ENCODE measurements around the gene SYT15.

The SYT15 gene

DNA sequence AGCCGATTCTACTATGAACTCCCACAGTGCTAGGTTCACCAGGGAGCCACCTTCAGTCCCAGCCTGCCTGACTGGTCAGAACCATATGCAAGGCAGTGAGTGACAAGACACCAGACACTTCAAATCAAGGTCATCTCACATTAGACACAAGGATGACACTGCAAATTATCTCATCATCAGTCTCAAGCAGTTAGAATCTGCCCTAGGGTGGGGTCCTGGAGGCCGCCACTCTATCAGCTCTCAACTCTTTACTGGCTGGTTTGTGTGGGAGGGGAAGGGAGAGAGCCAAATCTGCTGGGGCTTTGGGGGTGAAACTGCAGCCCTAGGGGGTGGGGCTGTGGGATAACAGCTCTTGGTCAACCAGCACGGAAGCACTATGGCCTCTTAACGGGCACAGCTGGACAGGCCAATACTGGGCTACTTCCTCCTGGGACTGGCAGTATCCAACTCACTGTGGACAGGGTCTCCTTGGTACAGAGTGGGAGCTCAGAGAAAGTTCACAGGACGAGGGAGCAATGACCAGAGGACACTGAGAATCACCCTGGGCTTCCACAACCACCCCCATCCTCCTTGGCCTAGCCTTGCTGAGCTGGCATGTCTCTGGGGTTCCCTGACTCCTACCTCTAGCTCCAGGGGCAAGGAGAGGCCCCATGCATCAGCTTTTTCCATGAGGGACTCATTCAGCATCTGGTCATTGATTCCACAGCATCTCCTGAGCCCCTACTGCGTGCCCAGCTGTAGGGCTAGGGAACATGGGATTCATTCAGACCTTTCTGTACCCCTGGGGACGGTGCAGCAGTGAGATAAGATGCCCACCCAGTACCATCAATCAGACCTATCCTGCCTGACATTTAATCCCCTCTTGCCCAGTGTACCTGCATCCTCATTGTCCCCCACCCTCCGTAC lies 27.9 kb upstream of the SYT15 start:
- Mint-ChIP-seq H3K27me3 (ENCODE audit: low read depth) (no peaks in the 10 kb centered on the region), H3K27ac (no peak overlapping the region), H3K4me1 (ENCODE audit: low read depth) (no peaks in the 10 kb centered on the region), H3K36me3 (ENCODE audit: low read depth) (no peaks in the 10 kb centered on the region), H3K9me3 (no peaks in the 10 kb centered on the region), H3K4me3 (no peak overlapping the region)

DNA sequence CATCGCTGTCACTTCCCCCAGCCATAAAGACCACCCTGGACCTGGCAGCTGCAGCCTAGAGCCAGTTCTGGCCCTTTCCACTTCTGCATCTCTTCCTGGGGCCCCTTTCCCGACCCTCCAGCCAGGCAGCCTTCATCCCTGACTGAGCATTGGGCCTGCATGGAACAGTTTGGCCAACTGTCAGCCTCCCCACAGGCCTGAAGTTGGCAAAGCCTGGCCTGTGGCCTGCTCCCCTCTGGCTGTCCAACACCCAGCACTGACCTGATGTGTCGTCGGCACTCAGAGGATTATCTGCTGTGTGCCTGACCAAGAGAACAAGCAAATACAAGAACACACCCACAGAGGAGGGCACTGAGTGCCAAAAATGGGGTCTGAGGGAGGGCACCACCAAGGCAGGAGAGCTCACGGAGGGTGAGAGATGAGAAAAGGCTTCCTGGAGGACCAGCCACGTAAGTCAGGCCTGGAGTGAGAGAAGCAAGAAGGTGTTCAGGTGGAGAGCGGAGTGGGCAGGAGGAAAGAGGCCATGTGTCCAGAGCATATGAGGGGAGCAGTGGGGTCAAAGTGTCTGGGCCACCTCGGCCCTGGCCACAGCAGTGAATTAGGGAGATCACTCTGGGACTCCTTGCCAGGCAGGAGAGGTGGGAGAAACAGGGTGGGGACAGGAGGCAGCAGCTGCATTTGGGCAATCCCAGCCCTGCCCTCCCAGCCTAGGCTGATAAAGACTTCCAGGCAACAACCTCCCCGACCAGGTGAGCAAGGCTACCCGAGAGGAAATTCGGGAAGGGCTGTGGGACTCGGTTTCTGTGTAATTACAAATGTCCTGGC lies 27.0 kb upstream of the SYT15 start:
- Mint-ChIP-seq H3K9me3 (no peaks in the 10 kb centered on the region), H3K27ac (no peak overlapping the region), H3K4me1 (ENCODE audit: low read depth) (no peaks in the 10 kb centered on the region), H3K4me3 (no peak overlapping the region), H3K36me3 (ENCODE audit: low read depth) (no peaks in the 10 kb centered on the region), H3K27me3 (ENCODE audit: low read depth) (no peaks in the 10 kb centered on the region)

DNA sequence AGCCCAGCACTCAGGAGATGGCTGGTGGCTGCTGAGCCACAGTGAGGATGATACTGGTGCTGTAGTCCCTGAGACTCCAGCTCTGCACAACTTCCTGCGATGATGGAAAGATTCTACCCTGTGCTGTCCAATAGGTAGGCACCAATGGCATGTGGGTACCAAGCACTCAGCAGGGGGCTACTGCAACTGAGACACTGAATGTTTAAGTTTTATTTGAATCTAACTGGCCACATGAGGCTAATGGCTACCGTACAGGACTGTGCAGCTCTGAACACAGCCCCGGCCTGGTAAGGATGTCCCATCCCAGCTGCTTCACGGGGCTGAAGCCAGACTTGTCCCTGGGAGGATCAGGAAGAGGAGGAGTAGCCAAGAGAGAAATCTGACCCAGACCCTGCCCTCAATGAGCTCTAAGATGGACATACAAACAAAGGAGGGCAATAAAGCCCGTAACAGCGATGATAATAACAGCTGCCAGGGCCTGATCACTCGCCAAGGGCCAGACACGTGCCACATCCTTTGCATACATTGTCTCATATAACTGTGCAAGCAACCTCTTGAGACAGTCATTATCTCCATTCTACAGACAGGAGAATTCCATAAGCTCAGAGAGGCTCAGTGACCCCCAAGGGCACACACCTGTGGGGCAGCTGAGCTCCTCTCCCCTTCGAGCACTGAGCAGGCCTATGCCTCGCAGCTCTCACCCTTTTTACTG lies 26.2 kb upstream of the SYT15 start:
- Mint-ChIP-seq H3K27me3 (ENCODE audit: low read depth) (no peaks in the 10 kb centered on the region), H3K4me1 (ENCODE audit: low read depth) (peaks cover 2% of the 10 kb centered on the region), H3K9me3 (no peaks in the 10 kb centered on the region), H3K4me3 (no peak overlapping the region), H3K27ac (no peak overlapping the region), H3K36me3 (ENCODE audit: low read depth) (no peaks in the 10 kb centered on the region)

DNA sequence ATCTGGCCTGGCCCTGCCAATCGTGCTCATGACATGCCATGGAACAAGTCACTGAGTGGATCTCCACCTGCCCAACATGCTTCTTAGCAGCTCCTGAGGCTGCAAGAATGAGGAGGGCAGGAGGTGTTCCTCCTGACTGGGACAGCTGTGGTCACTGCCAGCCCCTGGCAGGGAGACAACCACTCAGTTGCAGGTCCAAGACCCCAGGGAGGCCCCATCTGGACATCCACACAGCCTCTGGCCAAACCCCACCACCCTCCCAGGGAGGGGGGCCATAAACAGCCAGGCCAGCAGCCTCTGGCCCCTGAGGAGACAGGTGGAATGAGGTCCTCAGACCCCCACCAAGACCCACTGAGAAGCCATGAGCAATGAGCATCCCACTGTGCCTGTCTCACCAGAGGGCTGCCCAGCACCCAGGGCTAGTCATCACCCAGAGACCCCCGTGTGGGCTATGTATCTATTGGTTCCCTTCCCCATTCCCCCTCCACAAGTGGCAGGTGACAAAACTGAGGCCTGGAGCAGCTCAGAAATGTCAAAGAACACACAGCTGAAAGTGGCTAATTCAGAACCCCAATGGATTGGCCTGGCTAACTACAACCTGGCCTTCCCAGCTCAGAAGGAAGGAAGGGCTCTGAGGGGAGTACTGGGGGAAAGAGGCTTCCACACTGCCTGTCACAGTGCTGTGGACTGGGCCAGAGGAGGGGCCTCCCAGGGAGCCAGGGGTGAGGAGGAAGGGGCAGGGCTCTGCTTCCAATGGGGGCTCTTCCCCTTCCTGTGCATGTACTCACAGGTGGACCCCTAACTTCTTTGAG lies 25.5 kb upstream of the SYT15 start:
- Mint-ChIP-seq H3K4me3 (no peak overlapping the region), H3K36me3 (ENCODE audit: low read depth) (no peaks in the 10 kb centered on the region), H3K27me3 (ENCODE audit: low read depth) (no peaks in the 10 kb centered on the region), H3K9me3 (no peaks in the 10 kb centered on the region), H3K27ac (no peak overlapping the region), H3K4me1 (ENCODE audit: low read depth) (peaks cover 2% of the 10 kb centered on the region)

DNA sequence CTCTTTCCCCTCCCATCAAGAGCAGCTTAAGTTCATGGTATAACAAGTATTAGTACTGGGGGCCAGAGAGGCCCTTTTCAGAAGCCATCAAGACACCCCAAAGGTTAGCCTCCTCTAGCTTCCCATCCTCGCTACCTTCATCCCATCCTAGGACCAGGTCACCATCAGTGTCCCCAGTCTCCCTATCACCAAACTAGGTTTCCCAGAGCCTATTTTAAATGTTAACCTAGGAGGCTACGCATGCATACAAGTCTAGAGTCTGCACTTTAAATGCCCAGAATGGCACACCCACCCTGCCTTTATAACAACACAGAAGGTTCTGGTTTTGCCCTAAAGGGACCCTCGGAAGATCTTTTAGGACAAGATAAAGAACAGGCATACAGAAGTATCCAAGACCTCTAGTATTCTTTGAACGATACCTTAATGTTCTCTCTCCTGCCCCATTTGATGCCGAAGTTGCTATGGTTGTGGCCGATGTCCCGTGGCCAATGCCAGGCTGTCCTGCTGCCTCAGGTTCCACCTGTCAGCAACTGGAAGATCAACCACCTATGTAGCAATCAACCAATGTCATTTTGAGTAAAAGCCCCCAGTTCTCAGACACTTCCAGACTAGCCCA lies 24.7 kb upstream of the SYT15 start:
- no peaks in the 10 kb centered on the region for H3K36me3 Mint-ChIP-seq (ENCODE audit: low read depth)
- no peak overlapping the region for H3K27ac Mint-ChIP-seq
- H3K4me3 Mint-ChIP-seq: no peak overlapping the region
- peaks cover 2% of the 10 kb centered on the region for H3K4me1 Mint-ChIP-seq (ENCODE audit: low read depth)
- no peaks in the 10 kb centered on the region for H3K9me3 Mint-ChIP-seq
- no peaks in the 10 kb centered on the region for H3K27me3 Mint-ChIP-seq (ENCODE audit: low read depth)

DNA sequence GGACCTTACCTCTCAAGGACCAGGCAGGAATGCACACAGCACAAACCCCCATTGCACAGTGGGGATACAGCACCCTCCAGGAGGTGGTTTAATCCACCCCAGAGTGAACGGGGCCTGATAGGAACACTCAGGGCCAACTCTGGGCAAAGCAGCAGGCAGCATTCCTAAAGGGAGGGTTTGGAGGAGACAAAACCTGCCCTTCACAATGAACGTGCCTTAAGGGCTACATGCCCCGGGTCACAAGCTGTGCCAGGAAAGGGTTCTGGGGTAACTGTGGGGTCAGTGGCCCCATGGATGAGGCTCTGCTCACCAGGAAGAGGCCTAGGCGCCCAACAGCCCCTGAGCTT lies 23.6 kb upstream of the SYT15 start:
- H3K36me3 Mint-ChIP-seq (ENCODE audit: low read depth): no peaks in the 10 kb centered on the region
- no peaks in the 10 kb centered on the region for H3K27me3 Mint-ChIP-seq (ENCODE audit: low read depth)
- no peak overlapping the region for H3K4me3 Mint-ChIP-seq

DNA sequence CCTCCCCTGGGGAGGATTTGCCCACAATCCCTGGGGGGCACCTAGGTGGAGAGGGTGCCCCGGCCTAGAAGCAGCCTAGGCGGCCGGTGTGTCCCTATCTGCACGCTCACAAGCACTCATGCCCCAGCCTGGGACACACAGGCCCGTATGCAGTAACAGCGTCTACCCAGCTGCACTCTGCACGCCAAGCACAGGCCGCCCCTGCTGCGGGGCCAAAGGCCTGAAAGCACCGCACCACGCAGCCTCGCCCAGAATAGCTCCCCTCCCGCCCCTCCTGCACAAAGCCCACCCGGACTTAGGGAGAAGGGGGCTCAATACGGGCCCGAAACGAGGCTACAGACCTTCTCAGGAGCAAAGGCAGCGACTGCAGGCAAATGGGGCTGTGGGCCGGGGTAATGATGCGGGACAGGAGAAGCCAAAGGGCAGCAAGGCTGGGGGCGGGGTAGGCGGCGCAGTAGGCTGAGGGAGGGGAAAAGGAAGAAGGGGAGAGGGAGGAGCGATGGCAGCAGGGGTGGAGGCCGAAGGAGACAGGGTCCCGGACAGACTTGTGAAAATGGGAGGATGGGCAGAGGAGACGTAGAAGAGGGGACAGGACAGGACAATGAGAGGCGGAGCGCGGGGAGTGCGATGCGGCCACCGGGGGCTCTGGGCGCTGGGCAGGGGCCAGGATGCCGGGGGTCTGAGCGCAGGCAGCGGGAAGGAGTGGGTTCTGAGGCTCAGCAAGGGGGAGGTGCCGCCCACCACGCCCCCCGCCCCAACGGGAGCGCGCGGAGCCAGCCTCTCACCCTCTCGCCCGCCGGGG lies 23.0 kb upstream of the SYT15 start:
- Mint-ChIP-seq H3K27ac (no peak overlapping the region), H3K9me3 (no peaks in the 10 kb centered on the region), H3K36me3 (ENCODE audit: low read depth) (no peaks in the 10 kb centered on the region), H3K4me1 (ENCODE audit: low read depth) (peaks cover 2% of the 10 kb centered on the region), H3K4me3 (no peak overlapping the region), H3K27me3 (ENCODE audit: low read depth) (no peaks in the 10 kb centered on the region)

More for the DNA sequence above, 23.6 kb upstream of the SYT15 start:
- Mint-ChIP-seq H3K27ac (no peak overlapping the region), H3K4me1 (ENCODE audit: low read depth) (peaks cover 2% of the 10 kb centered on the region), H3K9me3 (no peaks in the 10 kb centered on the region)

DNA sequence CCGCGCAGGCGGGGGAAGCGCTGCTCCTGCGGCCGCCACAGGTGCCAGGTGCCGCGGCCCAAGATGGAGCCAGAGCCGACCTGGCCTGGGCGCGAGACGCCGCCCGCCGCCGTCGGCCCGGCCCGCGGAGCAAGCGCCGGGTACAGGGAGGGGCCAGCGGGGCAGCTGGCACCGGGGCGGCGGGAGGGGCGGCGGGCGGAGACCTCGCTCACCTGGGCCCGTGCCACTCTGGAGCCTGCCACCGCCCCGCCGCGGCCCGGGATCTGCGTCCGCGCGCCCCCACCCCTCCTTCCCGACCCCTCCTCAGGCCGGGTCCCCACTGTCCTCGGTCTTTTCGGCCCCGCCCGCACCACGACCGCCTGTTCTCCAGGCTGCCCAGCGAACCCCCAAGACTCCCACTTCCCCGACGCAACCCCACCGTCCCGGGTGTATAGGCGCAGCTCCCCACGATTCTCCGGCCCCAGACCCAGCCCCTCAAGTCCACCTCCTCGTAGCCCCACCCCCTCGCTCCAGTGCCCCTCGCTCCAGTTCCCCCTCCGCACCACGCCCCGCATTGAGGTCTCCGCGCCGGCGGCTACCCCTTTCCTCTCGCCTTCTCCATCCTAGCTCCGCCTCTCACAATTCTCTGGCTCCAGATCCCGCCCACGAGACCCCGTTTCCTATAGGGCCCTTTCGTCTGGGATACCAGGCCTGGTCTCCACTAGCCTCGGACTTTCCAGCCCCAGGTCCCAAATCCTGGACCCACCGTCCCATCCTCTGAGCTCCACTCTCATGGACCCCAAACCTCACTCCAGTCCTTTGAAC lies 22.2 kb upstream of the SYT15 start, which contains the start of gene GPRIN2:
Gene GPRIN2 (minus strand): TSS at position 144 of the 804 bp plus-strand sequence. CDS start 5,922 bp downstream, outside the sequence.
- H3K27ac Mint-ChIP-seq: no peak within 1 kb of the TSS

DNA sequence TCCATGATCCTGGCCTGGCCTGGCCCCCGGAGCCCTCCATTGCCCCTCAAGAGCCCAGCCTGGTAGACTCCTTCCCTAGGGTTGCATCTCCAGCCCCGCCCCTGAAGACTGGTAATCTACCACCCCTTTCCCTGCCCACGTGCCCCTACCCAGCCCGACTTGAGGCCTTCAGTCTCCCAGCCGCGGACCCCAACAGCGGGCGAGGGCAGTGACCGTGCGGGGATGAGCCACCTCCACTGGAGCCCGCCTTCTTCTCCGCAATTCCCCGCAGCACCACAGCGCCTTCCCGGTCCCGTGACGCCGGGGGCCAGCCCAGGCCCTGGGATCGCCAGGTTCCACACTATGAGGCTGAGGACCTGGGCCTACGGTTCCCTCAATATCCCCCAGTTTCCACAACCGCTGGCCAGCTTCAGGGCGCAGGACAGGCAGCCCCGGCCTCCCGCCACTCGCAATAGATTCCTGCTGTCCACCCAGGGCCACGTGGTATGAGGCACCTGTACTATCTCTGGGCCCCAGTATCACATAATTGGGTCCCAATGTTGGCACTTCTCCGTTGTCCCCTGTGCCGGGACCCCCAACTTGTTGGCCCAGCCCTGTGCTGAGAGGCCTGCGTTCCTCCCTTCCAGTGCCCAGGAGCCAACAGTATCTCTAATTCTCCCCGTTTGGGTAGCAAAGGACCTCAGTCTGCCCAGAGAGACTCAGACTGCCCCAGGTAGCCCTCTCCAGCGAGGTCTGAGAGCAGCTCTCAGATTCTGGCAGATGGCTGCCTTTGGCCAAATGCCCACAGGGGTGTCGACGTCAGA lies 21.4 kb upstream of the SYT15 start:
- no peaks in the 10 kb centered on the region for H3K36me3 Mint-ChIP-seq (ENCODE audit: low read depth)
- H3K27me3 Mint-ChIP-seq (ENCODE audit: low read depth): no peaks in the 10 kb centered on the region
- no peak overlapping the region for H3K4me3 Mint-ChIP-seq

More for the DNA sequence above, 22.2 kb upstream of the SYT15 start, which contains the start of gene GPRIN2:
- Mint-ChIP-seq H3K36me3 (ENCODE audit: low read depth) (no peaks in the 10 kb centered on the region), H3K9me3 (no peaks in the 10 kb centered on the region), H3K4me1 (ENCODE audit: low read depth) (peaks cover 2% of the 10 kb centered on the region), H3K27me3 (ENCODE audit: low read depth) (no peaks in the 10 kb centered on the region), H3K4me3 (peak within 1 kb of the TSS; percentile 45)

DNA sequence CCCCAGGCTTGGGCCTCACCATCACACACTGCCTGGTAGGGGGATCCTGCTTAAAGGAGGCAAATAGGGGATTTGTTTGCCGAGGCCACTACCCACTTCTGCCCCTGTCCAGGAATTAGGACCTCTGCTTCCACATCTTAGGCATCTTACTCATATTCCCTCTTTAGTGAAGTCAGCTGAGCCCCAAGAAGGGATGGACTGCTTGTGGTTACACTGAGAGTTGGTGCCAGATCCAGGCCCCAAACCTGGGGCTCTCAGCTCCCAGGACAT lies 20.9 kb upstream of the SYT15 start:
- H3K27me3 Mint-ChIP-seq (ENCODE audit: low read depth): no peaks in the 10 kb centered on the region
- no peak overlapping the region for H3K4me3 Mint-ChIP-seq

More for the DNA sequence above, 21.4 kb upstream of the SYT15 start:
- H3K9me3 Mint-ChIP-seq: no peaks in the 10 kb centered on the region
- H3K4me1 Mint-ChIP-seq (ENCODE audit: low read depth): peaks cover 2% of the 10 kb centered on the region
- no peak overlapping the region for H3K27ac Mint-ChIP-seq

DNA sequence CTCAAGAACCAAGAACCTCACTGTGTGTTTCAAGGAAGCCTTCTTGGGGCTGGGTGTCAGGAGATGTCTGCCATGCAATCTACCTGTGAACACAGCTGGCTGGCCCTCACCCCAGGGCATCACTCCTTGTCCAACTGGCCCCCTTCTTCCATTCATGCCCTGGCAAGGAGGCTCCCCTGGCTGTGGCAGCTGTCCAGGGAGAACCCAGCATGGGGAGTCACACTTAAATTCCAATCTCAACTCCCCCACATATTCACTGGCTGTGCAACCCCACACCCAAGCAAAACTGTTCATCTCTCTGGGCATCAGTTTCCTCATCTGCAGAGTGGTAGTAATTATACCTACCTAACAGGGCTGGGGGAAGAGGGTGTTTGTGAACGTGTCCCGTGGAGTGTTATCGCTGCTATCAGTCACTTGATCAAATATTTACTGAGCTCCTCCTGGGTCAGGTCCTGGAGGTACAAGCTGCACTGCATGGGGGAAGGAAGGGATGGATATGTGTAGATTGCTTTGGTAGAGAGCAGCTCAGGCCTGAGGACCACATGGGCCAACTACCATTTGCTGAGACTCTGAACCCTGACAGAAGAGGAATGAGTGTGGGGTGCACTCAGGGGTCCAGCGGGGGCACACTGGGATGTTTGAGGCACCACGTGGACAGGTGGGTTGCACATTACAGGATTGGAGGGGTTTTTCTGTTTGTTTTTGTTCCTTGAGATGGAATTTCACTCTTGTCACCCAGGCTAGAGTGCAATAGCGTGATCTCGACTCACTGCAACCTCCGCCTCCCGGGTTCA lies 20.3 kb upstream of the SYT15 start:
- Mint-ChIP-seq H3K4me3 (no peak overlapping the region), H3K27ac (no peak overlapping the region), H3K4me1 (ENCODE audit: low read depth) (peaks cover 2% of the 10 kb centered on the region), H3K36me3 (ENCODE audit: low read depth) (no peaks in the 10 kb centered on the region), H3K27me3 (ENCODE audit: low read depth) (no peaks in the 10 kb centered on the region), H3K9me3 (no peaks in the 10 kb centered on the region)

More for the DNA sequence above, 20.9 kb upstream of the SYT15 start:
- no peaks in the 10 kb centered on the region for H3K9me3 Mint-ChIP-seq
- H3K27ac Mint-ChIP-seq: no peak overlapping the region
- no peaks in the 10 kb centered on the region for H3K36me3 Mint-ChIP-seq (ENCODE audit: low read depth)
- peaks cover 2% of the 10 kb centered on the region for H3K4me1 Mint-ChIP-seq (ENCODE audit: low read depth)
